PFSK-1 (cell line): ENCODE measurements around the gene MRPL51.

Source experiments
- FOXP2 ChIP-seq: optimal IDR thresholded peaks from 2 replicates; pipeline ENCODE3; 2011; ENCODE audit warnings: borderline replicate concordance, control low read depth, inconsistent platforms; ENCODE audit not compliant: insufficient read depth; ENCODE audit errors: extremely low read length, extremely low read depth
- POLR2AphosphoS5 ChIP-seq: IDR thresholded peaks from 2 replicates; pipeline ENCODE4 v1.6.1; 2012; ENCODE audit warnings: low read depth, mild to moderate bottlenecking, control low read depth, low read length, moderate library complexity
- SIN3A ChIP-seq: IDR thresholded peaks from 2 replicates; pipeline ENCODE4 v1.6.1; 2012; ENCODE audit warnings: mild to moderate bottlenecking, low read length, moderate library complexity, borderline replicate concordance; ENCODE audit not compliant: insufficient read depth
- TAF1 ChIP-seq: IDR thresholded peaks from 2 replicates; pipeline ENCODE4 v1.6.1; 2012; ENCODE audit warnings: low read length, control low read depth, borderline replicate concordance; ENCODE audit not compliant: insufficient read depth
- TF ChIP-seq, protein P1 (sequence below), 2 experiments: IDR thresholded peaks; 2 replicates each; pipeline versions ENCODE4 v1.6.1 to v1.8.0; 2011 to 2012; ENCODE audit warnings: low read depth in 2 of 2, low read length in 2 of 2, control low read depth in 1 of 2, inconsistent platforms in 1 of 2, mild to moderate bottlenecking in 1 of 2, moderate library complexity in 1 of 2; ENCODE audit not compliant: insufficient read depth in 1 of 2

MRPL51 gene

GRCh38 chr12:6463216-6463615, 29.8 kb downstream of the MRPL51 start:
- no peak for TF ChIP-seq POLR2AphosphoS5
- no peak for TF ChIP-seq TAF1
- TF ChIP-seq, protein P1, sequence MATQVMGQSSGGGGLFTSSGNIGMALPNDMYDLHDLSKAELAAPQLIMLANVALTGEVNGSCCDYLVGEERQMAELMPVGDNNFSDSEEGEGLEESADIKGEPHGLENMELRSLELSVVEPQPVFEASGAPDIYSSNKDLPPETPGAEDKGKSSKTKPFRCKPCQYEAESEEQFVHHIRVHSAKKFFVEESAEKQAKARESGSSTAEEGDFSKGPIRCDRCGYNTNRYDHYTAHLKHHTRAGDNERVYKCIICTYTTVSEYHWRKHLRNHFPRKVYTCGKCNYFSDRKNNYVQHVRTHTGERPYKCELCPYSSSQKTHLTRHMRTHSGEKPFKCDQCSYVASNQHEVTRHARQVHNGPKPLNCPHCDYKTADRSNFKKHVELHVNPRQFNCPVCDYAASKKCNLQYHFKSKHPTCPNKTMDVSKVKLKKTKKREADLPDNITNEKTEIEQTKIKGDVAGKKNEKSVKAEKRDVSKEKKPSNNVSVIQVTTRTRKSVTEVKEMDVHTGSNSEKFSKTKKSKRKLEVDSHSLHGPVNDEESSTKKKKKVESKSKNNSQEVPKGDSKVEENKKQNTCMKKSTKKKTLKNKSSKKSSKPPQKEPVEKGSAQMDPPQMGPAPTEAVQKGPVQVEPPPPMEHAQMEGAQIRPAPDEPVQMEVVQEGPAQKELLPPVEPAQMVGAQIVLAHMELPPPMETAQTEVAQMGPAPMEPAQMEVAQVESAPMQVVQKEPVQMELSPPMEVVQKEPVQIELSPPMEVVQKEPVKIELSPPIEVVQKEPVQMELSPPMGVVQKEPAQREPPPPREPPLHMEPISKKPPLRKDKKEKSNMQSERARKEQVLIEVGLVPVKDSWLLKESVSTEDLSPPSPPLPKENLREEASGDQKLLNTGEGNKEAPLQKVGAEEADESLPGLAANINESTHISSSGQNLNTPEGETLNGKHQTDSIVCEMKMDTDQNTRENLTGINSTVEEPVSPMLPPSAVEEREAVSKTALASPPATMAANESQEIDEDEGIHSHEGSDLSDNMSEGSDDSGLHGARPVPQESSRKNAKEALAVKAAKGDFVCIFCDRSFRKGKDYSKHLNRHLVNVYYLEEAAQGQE (IDR thresholded peaks at IDR 0.05; ENCODE audit: insufficient read depth in 1 of 2, low read depth in 2 of 2, low read length in 2 of 2) = no peak
- no peak for TF ChIP-seq SIN3A

DNA sequence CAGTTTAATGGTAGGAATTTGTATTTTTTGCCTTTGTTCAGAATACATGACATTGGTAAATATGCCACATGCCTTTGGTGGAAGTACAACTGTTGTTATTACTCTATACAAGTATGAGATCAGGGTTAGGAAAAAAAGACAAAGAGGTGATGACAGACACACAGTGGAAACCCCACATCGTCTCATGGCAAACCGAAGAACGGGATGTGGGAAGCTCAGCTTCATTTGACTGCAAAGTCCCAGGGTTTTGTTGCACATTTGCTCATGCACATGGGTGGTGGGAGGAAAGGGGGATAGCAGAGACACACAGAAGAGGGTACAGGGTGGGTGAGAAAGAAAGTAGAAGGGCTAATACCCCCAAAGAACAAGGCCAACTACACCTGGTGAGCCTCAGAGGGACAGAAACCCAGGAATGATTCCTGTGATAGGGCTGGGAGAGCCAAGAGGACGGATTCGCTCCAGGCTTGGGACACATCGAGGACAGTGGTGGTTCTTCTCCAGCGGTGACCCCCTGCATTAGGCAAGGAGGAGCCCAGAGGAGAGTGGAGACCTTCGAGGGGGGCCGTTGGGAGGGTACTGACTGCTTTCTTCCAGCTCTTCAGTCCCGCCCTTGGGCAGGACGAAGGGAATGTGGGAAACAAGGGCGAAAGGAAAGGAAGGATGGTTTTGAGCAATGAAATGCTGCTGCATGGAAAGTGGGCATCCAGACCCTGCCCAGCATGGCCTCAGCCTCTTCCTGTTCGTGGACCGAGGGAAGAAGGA, 30.6 kb downstream of the MRPL51 start:
- TF ChIP-seq FOXP2 (no peak), POLR2AphosphoS5 (no peak), SIN3A (no peak), TAF1 (no peak)
- TF ChIP-seq, protein P1 (IDR thresholded peaks at IDR 0.05; ENCODE audit: insufficient read depth in 1 of 2, low read depth in 2 of 2, low read length in 2 of 2) = no peak

DNA sequence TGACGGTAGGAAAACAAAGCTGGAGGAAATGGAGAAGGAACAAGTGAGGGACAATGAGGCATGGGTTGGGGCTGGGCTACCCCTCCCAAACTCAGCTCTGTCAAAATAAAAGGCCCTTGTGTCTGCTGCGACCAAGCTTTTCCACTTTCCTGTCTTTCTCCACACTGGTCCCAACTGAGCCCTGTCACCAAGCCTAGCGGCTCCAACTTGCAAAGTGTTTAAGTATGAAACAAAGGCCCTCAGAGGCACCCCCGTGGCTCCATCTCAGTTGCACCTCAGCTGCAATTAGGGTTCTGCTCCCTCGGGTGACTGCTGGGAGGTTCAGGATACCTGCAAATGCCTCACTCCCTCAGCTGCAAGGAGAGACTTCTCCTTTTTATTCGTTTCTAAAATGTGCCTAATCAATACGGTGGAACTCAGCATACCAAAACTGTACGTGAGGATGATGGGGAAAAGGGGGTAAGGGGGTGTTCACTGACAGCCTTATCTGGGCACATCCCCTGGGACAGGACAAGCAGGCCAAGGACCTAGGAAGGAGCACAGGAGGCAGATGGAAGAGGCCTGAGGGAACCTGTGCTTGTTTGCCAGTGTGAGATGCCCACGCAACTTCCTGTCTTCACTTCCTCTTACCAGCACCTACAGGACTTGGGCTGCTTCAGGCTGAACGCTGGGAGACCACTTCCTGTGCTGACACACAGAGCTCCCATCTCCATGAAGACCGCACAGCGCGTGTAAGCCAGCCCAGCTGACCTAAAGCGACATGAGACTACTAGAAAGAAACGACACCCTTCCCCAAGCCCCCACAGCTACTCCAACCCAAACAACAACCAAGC, 31.4 kb downstream of the MRPL51 start:
- TF ChIP-seq FOXP2 = no peak
- TF ChIP-seq, protein P1 (IDR thresholded peaks at IDR 0.05; ENCODE audit: insufficient read depth in 1 of 2, low read depth in 2 of 2, low read length in 2 of 2) = no peak
- no peak for TF ChIP-seq SIN3A
- no peak for TF ChIP-seq TAF1
- no peak for TF ChIP-seq POLR2AphosphoS5

DNA sequence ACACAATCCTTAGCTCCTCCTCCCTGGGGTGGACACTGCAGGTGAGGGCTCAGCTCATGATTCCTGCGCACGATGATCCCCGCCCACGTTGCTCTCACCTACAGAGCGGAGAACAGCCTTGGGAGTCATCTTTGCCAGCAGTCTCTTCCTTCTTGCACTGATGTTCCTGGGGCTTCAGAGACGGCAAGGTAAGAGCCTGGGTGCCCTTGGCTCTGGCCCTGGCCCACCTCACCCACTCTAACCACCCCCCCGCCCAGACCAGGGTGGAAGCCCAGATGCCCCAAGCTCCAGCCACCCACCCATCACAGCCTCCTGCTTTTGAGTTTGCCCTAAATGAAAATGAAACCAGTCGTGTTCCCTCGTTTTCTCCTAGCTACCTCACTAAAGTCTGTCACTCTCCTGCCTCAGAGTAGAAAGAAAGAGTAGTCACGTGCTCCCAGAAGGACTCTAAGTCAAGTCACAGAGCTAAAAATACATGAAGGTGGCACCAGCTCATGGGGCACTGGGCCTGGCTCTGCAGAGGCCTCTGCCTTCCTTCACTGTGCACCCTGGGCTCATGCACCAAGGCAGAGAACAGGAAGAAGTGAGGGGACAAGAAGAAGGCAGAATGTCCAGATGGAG, 32.2 kb downstream of the MRPL51 start:
- TF ChIP-seq SIN3A (no peak), FOXP2 (no peak), POLR2AphosphoS5 (no peak), TAF1 (no peak)
- TF ChIP-seq, protein P1 (IDR thresholded peaks at IDR 0.05; ENCODE audit: insufficient read depth in 1 of 2, low read depth in 2 of 2, low read length in 2 of 2) = no peak
